Measurements from ENCODE around the gene DUS1L. TPM values are rescaled to one million over a fixed set of nuclear protein-coding genes. Genes with fewer than 3 reads are reported as not detected.

Gene DUS1L
- polyA plus RNA-seq, 1 donor (not counting 4 experiments of a cell fraction or from before 2014, with no cell fraction given) = 49.1 TPM

DNA sequence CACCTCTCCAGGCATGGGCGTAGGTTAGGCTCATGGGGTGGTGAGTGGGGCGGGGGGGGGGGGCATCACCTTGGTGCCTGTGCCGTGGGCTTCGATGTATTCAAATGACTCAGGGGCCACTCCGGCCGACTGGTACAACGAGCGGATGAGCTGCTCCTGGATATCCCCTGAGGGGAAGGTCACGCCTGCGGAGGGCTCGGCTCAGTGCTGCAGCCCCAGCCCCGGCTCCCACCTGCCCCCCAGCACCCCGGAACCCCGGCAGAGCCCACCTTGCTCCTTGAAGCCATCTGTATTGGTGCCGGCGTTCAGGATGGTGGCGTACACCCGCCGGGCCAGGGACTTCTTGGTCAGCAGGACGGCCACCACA is 27.0 kb upstream of the DUS1L start:
- Histone ChIP-seq H3K9me1 (ENCODE audit: control insufficient read depth, extremely low read depth, insufficient read depth, low read length) (no peaks in the 10 kb centered on the region), H3K27me3 (ENCODE audit: control insufficient read depth, extremely low read depth, insufficient read depth, low read length) (no peaks in the 10 kb centered on the region), H3K79me2 (ENCODE audit: control insufficient read depth, insufficient read depth, low read length) (peaks cover 78% of the 10 kb centered on the region), H3K36me3 (ENCODE audit: control insufficient read depth in 2 of 2, extremely low read depth in 1 of 2, insufficient read depth in 2 of 2, low read length in 2 of 2) (peaks cover 51% of the 10 kb centered on the region in 2 experiments), H2AFZ (ENCODE audit: control insufficient read depth, low read length) (no peak overlapping the region), H3K9me3 (ENCODE audit: control insufficient read depth, low read depth, low read length) (no peaks in the 10 kb centered on the region), H3K4me3 (ENCODE audit: control insufficient read depth in 2 of 3, extremely low read depth in 1 of 3, insufficient read depth in 2 of 3, low read depth in 1 of 3, low read length in 3 of 3) (no peak overlapping the region), H3K9ac (ENCODE audit: control insufficient read depth, extremely low read depth, insufficient read depth, low read length) (no peak overlapping the region), H3K27ac (ENCODE audit: control insufficient read depth, insufficient read depth, low read length) (no peak overlapping the region), H3K4me2 (ENCODE audit: control insufficient read depth, extremely low read depth, insufficient read depth, low read depth, low read length) (no peak overlapping the region), H3K4me1 (ENCODE audit: control insufficient read depth, extremely low read depth, insufficient read depth, low read length) (peaks cover 16% of the 10 kb centered on the region), H4K20me1 (ENCODE audit: control insufficient read depth, extremely low read depth, insufficient read depth, low read length) (peaks cover 46% of the 10 kb centered on the region)
- DNase-seq (ENCODE audit: low read depth, low spot score) (no peak), FAIRE-seq (no peak)
- dilution Hi-C loops (cut with MboI; ENCODE audit: extremely low pct_ligation_motif_present, low sequenced_read_pairs) = no loop called here
- TF ChIP-seq, protein P1, sequence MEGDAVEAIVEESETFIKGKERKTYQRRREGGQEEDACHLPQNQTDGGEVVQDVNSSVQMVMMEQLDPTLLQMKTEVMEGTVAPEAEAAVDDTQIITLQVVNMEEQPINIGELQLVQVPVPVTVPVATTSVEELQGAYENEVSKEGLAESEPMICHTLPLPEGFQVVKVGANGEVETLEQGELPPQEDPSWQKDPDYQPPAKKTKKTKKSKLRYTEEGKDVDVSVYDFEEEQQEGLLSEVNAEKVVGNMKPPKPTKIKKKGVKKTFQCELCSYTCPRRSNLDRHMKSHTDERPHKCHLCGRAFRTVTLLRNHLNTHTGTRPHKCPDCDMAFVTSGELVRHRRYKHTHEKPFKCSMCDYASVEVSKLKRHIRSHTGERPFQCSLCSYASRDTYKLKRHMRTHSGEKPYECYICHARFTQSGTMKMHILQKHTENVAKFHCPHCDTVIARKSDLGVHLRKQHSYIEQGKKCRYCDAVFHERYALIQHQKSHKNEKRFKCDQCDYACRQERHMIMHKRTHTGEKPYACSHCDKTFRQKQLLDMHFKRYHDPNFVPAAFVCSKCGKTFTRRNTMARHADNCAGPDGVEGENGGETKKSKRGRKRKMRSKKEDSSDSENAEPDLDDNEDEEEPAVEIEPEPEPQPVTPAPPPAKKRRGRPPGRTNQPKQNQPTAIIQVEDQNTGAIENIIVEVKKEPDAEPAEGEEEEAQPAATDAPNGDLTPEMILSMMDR (optimal IDR thresholded peaks at IDR 0.05 in 1 of 3, IDR thresholded peaks at IDR 0.05 in 1 of 3, conservative IDR thresholded peaks at IDR 0.05 in 1 of 3; ENCODE audit: extremely low read depth in 1 of 3, insufficient read depth in 2 of 3, low read length in 3 of 3) = no peak

GRCh38 chr17:82092094-82092586 is 26.5 kb upstream of the DUS1L start:
- peaks cover 46% of the 10 kb centered on the region for H4K20me1 ChIP-seq (ENCODE audit: control insufficient read depth, extremely low read depth, insufficient read depth, low read length)
- DNase-seq (ENCODE audit: low read depth, low spot score) = no peak
- no peak overlapping the region for H3K4me3 ChIP-seq (ENCODE audit: control insufficient read depth in 2 of 3, extremely low read depth in 1 of 3, insufficient read depth in 2 of 3, low read depth in 1 of 3, low read length in 3 of 3)
- H3K9ac ChIP-seq (ENCODE audit: control insufficient read depth, extremely low read depth, insufficient read depth, low read length) = no peak overlapping the region
- no peaks in the 10 kb centered on the region for H3K9me1 ChIP-seq (ENCODE audit: control insufficient read depth, extremely low read depth, insufficient read depth, low read length)
- peaks cover 76% of the 10 kb centered on the region for H3K79me2 ChIP-seq (ENCODE audit: control insufficient read depth, insufficient read depth, low read length)
- no peak overlapping the region for H3K27ac ChIP-seq (ENCODE audit: control insufficient read depth, insufficient read depth, low read length)
- H3K27me3 ChIP-seq (ENCODE audit: control insufficient read depth, extremely low read depth, insufficient read depth, low read length) = no peaks in the 10 kb centered on the region
- dilution Hi-C loops (cut with MboI; ENCODE audit: extremely low pct_ligation_motif_present, low sequenced_read_pairs) = no loop called here
- peaks cover 54% of the 10 kb centered on the region in 2 experiments for H3K36me3 ChIP-seq (ENCODE audit: control insufficient read depth in 2 of 2, extremely low read depth in 1 of 2, insufficient read depth in 2 of 2, low read length in 2 of 2)
- no peaks in the 10 kb centered on the region for H3K9me3 ChIP-seq (ENCODE audit: control insufficient read depth, low read depth, low read length)
- H3K4me1 ChIP-seq (ENCODE audit: control insufficient read depth, extremely low read depth, insufficient read depth, low read length) = peaks cover 16% of the 10 kb centered on the region
- no peak for TF ChIP-seq EZH2 (IDR thresholded peaks at IDR 0.05; ENCODE audit: low read length)
- TF ChIP-seq, protein P1 (optimal IDR thresholded peaks at IDR 0.05 in 1 of 3, IDR thresholded peaks at IDR 0.05 in 1 of 3, conservative IDR thresholded peaks at IDR 0.05 in 1 of 3; ENCODE audit: extremely low read depth in 1 of 3, insufficient read depth in 2 of 3, low read length in 3 of 3) = no peak
- no peak for FAIRE-seq
- H3K4me2 ChIP-seq (ENCODE audit: control insufficient read depth, extremely low read depth, insufficient read depth, low read depth, low read length) = no peak overlapping the region
- H2AFZ ChIP-seq (ENCODE audit: control insufficient read depth, low read length) = no peak overlapping the region

Measured in keratinocyte (primary cell).